Activated CD8-positive, alpha-beta memory T cell treated with anti-CD3 and anti-CD28 coated beads, Interleukin-2, amount 50 U/mL, for 48 hours (primary cell): Measurements from ENCODE around the gene NLRP11.

Source experiments
- DNase-seq: peaks from one replicate; pipeline ENCODE4 v3.0.0-alpha.2; 2020

NLRP11 gene

GRCh38 chr19:55831846-55832245 is at the start of gene NLRP11:
NLRP11 (minus strand) TSS chr19:55831999; CDS start chr19:55818174, 13,825 bp downstream.
- no peak for DNase-seq

DNA sequence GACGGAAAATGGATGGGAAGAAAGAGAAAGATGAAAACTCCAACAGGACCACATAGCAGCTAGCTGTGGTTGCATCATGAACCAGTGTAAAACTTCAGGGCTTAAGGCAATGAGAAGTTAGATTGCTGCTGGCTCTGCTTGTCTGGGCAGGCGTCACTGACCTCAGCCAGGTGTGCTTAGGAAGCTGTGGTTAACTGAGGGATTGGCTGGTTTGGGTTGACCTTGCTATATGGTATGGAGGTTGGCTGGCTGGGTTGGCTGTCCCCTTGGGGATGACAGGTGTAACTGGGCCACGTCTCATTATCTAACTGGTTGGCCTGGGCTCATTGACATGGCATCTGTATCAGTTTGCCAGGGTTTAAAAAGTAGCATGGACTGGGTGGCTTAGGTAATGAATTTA is 45.4 kb upstream of the NLRP11 start:
- no peak for DNase-seq

DNA sequence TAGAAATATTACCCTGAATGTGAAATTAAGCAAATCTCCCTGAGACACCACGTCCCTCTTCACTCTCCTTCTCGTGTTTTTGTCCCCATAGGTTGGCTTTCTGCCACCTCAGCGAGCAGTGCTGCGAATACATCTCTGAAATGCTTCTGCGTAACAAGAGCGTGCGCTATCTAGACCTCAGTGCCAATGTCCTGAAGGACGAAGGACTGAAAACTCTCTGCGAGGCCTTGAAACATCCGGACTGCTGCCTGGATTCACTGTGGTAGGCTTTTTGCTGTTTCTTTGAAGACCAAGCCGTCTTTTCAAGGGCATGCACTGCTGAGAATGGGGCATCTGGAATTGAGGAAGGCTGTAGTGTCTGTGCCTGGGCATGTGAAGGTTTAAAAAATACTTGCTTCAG is 38.9 kb upstream of the NLRP11 start:
- no peak for DNase-seq

DNA sequence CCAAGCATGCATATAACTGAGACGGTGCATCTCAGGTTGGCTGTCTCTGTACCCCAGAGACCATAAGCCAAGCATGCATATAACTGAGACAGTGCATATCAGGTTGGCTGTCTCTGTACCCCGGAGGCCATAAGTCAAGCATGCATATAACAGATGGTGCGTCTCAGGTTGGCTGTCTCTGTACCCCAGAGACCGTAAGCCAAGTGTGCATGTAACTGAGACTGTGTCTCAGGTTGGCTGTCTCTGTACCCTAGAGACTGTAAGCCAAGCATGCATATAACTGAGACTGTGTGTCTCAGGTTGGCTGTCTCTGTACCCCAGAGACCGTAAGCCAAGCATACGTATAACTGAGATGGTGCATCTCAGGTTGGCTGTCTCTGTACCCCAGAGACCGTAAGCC is 35.3 kb upstream of the NLRP11 start:
- no peak for DNase-seq

- no peak for DNase-seq
Observed at GRCh38 chr19:55866521-55866920, 34.7 kb upstream of the NLRP11 start.

- DNase-seq = no peak
Observed at GRCh38 chr19:55858969-55859368, 27.2 kb upstream of the NLRP11 start.

DNA sequence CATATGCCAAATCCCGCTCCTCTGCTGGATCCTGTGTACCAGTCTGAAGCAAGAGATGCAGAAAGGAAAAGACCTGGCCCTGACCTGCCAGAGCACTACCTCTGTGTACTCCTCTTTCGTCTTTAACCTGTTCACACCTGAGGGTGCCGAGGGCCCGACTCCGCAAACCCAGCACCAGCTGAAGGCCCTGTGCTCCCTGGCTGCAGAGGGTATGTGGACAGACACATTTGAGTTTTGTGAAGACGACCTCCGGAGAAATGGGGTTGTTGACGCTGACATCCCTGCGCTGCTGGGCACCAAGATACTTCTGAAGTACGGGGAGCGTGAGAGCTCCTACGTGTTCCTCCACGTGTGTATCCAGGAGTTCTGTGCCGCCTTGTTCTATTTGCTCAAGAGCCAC is 26.6 kb upstream of the NLRP11 start:
- DNase-seq = no peak

GRCh38 chr19:55857974-55858373 is 26.2 kb upstream of the NLRP11 start:
- no peak for DNase-seq

- no peak for DNase-seq
Observed at GRCh38 chr19:55857149-55857548, 25.4 kb upstream of the NLRP11 start.

DNA sequence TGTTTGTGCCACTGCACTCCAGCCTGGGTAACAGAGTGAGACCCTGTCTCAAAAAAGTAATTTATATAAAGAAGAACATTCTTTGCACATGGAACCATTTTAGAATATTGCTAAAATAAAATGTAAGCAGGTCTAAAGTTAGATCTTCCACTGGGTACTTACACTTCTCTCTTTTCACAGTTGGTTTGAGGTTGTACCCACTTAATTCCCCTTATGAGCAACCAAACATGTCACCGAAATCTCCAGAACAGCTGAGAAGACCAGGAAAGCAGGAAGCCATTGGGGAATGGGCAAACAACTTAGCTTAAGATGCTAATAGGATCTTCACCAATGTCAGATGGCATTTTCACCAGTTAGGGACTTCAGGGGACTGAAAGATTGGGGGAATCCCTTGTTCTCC is 23.4 kb upstream of the NLRP11 start:
- no peak for DNase-seq

DNA sequence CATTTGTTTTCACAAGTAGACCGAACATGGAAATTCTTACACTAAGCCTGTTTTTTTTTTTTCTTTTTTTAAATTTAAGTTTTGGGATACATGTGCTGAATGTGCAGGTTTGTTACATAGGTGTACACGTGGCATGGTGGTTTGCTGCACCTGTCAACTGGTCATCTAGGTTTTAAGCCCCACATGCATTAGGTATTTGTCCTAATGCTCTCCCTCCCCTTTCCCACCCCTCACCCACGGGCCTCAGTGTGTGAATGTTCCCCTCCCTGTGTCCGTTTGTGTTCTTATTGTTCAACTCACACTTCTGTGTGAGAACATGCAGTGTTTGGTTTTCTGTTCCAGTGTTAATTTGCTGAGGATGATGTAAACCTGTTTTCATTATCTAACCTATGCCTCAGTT is 7.1 kb upstream of the NLRP11 start:
- DNase-seq = no peak

DNA sequence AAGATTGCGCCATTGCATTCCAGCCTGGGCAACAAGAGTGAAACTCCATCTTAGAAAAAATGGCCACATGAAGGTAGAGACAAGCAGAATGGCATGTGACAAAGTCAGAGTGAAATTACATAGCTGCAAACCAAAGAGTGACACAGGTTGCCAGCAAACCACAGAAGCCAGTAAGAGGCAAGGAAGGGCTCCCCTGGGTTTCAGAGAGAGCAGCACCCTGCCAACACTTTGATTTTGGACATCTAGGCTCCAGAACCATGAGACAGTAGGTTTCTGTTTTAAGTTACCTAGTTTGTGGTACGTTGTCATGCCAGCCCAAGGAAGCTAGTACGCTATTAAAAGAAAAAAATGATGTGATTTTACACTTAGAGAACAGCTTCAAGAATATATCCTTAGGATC is 6.5 kb upstream of the NLRP11 start:
- DNase-seq = no peak

GRCh38 chr19:55836340-55836739 is 4.5 kb upstream of the NLRP11 start, which contains the start of gene NLRP4:
NLRP4 (plus strand) TSS chr19:55836540; CDS start chr19:55852081, 15,541 bp downstream.
- no peak for DNase-seq

- DNase-seq = no peak
Observed at GRCh38 chr19:55832676-55833075, 877 bp upstream of the NLRP11 start.

DNA sequence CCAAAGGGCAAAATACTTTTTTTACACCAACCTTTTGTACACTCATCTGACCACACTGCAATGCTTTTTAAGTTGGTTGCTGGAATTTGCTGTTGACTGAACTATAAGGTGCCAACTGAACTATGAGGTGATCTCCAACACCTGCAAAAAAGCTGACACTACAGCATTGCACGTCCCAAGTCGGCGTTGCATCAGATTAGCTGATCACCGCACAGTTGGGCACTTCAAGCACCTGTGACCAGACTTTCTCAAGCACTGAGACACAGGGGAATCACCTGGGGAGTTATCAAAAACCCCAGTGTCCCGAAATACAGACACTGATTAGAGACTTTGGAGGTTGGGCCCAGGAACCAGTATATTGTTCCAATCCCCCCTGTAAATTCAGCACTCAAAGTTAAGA is 1.1 kb downstream of the NLRP11 start:
- DNase-seq = no peak

DNA sequence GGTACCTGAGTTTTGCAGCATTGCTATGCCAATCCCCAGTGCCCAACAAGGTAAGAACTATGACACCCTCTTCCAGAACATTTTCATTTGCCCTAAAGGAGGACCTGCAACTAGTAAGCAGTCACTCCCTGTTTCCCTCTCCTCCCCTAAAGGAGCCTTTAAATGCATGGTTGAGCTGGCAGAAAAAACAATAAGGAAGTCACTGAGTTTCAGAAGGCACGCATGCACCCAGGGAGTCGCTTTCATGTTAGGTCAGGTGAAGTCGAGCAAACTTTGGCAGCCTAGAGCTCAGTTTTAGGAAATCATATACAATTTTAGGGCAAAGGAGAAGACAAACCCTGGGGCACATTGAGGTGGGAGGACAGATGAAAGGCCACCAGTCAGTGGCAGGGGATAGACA is 11.8 kb downstream of the NLRP11 start:
- DNase-seq = no peak

DNA sequence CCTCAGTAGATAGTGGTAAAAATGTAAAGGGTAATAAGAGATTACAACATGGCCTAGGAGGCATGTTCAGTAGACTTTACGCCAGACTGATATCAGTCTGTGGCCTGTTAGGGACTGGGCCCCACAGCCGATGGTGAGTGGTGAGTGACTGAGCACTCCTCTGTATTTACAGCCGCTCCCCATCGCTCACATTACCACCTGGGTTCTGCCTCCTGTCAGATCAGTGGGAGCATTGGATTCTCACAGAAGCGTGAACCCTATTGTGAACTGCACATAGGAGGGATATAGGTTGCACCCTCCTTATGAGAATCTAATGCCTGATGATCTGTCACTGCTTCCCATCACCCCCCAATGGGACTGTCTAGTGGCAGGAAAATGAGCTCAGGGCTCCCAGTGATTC is 17.9 kb downstream of the NLRP11 start:
- DNase-seq = no peak

DNA sequence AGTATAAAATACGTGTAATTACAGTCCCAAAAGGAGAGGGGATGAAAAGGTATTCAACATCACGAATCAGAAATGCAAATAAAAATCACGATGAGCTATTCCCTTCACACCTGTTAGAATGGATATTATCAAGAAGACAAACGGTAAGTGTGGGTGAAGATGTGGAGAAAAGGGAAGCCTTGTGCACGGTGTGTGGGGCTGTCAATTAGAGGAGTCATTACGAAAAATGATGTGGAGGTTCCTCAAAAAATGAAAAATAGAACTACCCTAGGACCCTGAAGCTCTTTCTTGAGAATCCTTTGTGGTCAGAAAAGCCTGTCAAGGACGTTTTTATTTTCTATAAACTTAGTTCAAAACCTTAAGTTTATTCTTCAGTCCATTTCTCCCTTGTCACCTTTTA is 19.4 kb downstream of the NLRP11 start:
- no peak for DNase-seq

DNA sequence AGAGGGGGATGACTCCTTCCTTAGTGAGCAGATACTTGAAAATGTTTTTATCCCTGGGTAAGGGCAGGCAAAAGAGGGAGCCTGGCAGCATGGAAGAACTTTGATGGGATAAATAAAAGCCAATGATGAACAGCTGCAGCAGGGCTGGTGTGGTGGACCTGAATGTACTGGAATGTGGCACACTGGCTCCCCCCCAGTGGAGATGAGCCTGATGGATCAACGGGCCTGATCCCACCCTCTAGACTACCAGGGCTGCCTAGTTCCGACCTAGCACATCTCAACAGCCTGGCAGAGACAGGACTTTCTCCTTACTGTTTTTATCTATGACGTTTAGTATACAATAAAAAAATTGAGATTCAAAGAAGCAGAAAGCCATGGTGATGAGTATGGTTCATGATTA is 20.5 kb downstream of the NLRP11 start:
- no peak for DNase-seq

DNA sequence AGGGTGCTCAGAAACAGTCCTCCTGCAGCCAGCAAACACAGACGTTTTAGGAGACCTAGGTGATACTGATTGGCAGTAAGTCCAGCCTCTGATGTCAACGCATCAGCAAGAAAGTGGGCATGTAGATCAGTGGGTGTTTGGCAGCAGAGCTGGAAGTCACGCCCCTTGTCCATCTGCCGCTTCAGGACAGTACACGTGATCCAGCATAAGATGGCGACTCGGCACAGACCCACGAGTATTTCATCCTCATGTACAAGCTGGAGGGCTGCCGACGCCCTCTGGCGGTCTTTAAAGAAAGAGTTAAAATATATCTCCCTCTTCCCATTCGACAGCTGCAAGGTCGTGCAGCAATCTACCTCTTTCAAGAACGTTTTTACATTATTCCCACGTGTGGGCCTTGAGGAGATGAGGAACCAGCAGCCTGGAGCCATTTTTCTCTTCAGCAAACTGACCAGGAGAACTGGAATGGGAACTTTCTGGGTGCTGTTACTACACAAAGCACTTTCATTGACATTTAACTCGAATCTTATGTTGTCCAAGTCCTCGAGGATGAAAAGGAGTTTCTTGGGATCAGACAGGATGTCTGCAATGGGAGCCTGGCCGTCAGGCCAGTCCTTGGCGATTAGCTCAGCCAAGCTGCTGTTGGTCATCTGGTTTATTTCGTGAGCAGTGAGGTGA is 22.3 kb downstream of the NLRP11 start:
- peak; percentile 62 for DNase-seq

GRCh38 chr19:55802281-55802680 is 29.5 kb downstream of the NLRP11 start:
- no peak for DNase-seq

DNA sequence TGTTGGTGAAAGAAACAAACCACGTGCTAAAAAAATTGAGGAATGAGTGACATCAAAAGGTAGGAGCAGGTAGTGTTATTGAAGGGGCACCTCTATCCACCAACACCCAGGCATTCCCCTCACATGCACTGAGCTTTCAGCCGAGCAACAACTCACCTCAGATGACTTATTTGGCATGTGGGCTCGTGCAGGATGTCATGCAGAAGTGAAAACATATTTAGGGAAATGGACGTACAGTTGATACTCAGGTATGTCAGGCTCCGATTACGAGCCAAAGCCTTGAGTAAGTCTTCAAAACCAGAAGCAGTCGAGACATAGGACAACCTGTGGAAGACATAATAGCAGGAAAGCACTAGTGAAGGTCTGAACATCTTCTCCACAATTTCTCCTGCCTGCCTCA is 30.4 kb downstream of the NLRP11 start:
- DNase-seq = no peak

- DNase-seq = no peak
Observed at GRCh38 chr19:55795021-55795420, 36.8 kb downstream of the NLRP11 start.

GRCh38 chr19:55781112-55781511 is 50.7 kb downstream of the NLRP11 start:
- no peak for DNase-seq

DNA sequence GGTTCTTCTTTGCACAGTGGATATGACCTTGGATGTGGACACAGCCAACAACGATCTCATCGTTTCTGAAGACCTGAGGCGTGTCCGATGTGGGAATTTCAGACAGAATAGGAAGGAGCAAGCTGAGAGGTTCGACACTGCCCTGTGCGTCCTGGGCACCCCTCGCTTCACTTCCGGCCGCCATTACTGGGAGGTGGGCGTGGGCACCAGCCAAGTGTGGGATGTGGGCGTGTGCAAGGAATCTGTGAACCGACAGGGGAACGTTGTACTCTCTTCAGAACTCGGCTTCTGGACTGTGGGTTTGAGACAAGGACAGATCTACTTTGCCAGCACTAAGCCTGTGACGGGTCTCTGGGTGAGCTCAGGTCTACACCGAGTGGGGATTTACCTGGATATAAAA is 53.5 kb downstream of the NLRP11 start:
- no peak for DNase-seq

- DNase-seq = no peak
Observed at GRCh38 chr19:55777528-55777927, 54.3 kb downstream of the NLRP11 start.
